Dedifferentiated amniotic fluid mesenchymal stem cell (primary cell): ENCODE results near the gene METTL6.
"Not testable (repeated sequence)": the region's sequence is repeated elsewhere in the genome, so short reads cannot be mapped to it uniquely, and the experiment has no call there.

Experiments
- DNase-seq: peaks from one replicate; pipeline ENCODE4 v3.0.0-alpha.2; 2016; ENCODE audit errors: extremely low spot score

METTL6 gene

DNA sequence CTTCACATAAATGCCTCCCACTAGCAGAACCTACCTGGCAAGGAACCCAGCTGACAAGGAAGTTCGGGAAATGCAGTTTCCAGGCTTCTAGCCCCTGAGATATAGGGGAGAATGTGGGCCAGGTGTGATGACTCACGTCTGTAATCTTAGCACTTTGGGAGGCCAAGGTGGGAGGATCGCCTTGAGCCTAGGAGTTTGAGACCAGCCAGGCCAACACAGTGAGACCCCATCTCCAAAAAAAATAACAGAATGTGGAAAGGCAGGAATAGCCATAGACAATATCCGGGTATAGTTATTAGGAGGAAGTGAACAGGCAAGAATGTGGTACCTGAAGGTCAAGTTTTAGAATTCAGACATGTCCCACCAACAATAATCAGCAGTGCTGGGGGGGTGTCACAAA is 54.4 kb downstream of the METTL6 start:
- DNase-seq, result no peak

- no peak for DNase-seq
Observed at GRCh38 chr3:15368561-15369135, 58.7 kb downstream of the METTL6 start.

- DNase-seq, result no peak
Observed at GRCh38 chr3:15367059-15367458, 60.3 kb downstream of the METTL6 start.

- not testable (repeated sequence) for DNase-seq
Observed at GRCh38 chr3:15364078-15364477, 63.3 kb downstream of the METTL6 start.

DNA sequence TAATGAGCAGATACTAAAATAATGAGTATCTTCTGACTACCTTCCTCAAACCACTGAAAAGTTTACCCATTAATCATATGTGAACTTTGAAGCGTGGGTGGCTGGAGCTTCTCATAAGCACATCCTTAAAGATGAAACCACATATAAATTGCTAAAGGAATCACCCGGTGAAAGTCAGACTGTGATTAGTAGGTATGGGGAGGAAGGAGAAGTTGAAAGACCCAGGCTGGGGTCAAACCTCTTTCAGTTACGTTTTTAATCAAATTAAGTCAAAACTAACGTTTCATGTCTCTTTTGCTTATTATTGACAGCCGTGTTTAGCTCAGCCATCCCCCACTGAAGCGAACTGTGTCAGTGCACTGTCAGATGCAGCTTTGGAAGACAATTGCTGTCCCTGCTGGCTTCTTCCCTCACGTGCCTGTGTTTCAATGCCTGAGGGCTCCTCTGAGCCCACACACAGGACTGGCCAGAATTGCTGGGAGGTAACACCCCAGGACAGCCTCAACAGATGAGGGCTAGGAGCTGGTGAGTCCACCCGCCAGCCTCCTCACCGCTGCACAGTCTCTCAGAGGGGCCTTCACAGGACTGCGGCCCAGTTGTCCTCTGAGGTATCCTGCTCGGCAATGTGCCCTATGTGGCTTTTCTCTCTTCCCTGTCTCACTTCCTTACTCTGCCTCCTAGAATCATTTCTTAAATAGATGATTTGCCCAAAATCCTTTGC is 65.7 kb downstream of the METTL6 start:
- peak; percentile 31 for DNase-seq

DNA sequence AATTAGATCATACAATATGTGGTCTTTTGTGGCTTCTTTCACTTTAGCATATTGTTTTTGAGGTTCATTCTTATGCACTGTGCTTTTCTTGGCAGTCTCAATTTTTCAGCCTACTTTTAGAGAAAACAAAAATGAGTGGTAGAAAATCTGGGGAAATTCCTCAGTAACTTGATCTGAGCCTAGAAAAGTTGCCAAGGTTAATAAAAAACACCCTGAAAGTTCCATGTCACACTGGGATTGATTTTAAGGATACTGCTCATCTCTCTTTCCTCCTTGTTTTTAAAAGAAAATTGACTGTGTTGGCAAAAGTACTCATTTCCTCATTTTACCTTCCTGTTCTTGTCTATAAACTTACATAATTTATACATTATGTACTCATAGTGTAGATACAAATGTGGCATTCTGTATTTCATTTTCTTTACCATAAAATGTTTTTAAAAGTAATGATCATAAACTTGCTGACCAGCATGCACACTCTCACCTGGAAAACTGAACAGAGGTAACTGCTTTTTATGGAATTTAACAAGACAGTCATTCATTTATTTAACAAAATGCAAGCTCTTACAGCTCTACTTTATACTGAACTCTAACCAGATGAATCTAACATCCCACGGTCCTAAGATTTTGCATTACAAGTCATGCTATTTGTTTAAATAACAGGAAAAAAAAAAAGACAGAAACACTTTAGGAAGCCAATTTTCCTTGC is 66.4 kb downstream of the METTL6 start:
- DNase-seq, result peak; percentile 55
